ENCODE measurements around the gene LAMA4.

LAMA4 gene

DNA sequence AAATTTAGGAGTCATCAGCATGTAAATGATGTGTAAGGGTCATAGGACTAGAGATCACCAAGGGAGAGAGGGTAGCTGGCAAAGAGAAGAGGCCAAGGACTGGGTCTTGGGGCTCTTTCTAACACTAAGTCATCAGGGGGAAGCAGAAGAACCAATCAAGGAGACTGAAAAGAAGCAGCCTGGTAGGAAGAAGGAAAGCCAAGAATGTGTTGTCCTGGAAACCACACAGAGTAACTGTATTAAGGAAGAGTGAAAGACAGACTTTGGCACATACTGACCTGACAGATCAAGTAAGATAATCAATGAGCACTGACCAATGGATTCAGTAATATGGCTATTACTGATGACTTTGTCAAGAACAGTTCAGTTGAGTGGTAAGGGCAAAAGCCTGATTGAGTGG lies 42.3 kb upstream of the LAMA4 start:
- H3K4me3 ChIP-seq (ENCODE audit: low read depth, low read length): no peak overlapping the region
- TF ChIP-seq, protein P1, sequence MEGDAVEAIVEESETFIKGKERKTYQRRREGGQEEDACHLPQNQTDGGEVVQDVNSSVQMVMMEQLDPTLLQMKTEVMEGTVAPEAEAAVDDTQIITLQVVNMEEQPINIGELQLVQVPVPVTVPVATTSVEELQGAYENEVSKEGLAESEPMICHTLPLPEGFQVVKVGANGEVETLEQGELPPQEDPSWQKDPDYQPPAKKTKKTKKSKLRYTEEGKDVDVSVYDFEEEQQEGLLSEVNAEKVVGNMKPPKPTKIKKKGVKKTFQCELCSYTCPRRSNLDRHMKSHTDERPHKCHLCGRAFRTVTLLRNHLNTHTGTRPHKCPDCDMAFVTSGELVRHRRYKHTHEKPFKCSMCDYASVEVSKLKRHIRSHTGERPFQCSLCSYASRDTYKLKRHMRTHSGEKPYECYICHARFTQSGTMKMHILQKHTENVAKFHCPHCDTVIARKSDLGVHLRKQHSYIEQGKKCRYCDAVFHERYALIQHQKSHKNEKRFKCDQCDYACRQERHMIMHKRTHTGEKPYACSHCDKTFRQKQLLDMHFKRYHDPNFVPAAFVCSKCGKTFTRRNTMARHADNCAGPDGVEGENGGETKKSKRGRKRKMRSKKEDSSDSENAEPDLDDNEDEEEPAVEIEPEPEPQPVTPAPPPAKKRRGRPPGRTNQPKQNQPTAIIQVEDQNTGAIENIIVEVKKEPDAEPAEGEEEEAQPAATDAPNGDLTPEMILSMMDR (IDR thresholded peaks at IDR 0.05; ENCODE audit: borderline replicate concordance, insufficient read depth, low read depth, low read length): no peak

DNA sequence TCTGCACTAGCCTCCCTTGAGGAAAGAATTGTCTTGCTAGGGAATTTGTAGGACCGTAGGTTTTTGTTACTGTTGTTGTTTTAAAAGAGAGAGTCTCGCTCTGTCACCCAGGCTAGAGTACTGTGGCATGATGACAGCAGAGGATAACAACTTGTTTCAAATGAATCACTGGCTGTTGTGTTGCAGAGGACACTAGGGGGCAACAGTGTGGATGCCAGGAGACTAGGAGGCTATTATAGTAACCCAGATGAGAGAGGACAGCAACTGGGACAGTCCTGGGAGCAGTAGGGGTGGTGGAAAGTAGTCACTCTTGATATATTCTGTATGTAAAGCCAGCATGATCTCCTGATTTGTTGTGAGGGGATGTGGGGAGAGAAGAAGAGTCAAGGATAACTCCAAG lies 41.8 kb upstream of the LAMA4 start:
- H3K4me3 ChIP-seq (ENCODE audit: low read depth, low read length): no peak overlapping the region
- TF ChIP-seq, protein P1 (IDR thresholded peaks at IDR 0.05; ENCODE audit: borderline replicate concordance, insufficient read depth, low read depth, low read length): peak; percentile 36; the same call in 1 of the 2 replicates

DNA sequence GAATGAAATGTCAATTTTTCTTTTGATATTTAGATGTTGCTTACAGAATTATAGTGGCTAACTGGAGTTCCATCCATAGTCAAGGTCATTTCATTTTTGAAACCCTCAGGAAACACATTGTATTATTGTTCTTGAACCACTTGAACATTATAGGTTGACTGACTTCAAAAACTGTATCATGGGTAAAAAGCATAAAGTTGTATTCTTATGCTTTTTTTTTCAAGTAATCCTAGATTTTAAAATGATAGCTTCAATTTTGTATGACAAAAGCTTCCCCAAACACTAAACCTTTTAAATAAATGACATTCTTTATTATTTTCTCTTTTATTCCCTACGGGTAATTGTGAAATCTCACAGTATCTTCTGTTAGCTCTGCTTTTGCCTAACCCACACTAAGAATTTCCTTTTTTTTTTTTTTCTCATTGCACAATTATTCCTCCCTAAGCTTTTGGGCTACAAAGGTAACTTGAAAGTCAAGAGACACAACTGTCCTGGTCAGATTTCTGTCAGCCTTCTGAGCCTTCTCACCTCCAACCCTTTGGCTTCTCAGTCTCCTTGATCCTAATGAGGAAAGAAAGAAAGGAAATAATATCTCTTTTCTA lies 36.9 kb upstream of the LAMA4 start:
- H3K4me3 ChIP-seq (ENCODE audit: low read depth, low read length): no peak overlapping the region
- TF ChIP-seq, protein P1 (IDR thresholded peaks at IDR 0.05; ENCODE audit: borderline replicate concordance, insufficient read depth, low read depth, low read length): no peak

DNA sequence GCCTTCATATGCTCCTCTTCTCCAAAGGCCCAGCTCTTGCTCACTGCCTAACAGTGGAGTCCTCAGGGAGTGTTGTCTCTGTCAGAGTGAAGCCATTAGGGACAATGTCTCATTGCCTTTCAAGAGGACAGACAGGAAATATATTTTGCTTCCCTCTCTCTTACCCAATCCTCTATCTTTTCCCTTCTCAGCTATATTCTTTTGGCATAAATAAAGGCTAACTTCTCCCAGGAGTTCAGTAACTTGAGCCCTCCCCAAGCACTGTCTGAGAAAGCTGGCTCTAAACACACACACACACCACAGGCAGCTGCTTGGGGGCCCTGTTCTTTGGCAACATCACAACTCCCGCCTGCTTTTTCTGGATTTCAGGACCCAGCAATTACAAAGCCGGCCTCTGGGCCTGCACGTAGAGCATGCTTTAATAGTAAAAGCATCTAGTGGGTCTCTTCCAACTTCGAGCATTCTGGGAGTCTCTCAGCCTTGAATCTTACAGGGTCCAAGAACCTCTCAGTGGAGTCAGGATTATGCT lies 34.7 kb upstream of the LAMA4 start:
- H3K4me3 ChIP-seq (ENCODE audit: low read depth, low read length): no peak overlapping the region
- TF ChIP-seq, protein P1 (IDR thresholded peaks at IDR 0.05; ENCODE audit: borderline replicate concordance, insufficient read depth, low read depth, low read length): no peak

DNA sequence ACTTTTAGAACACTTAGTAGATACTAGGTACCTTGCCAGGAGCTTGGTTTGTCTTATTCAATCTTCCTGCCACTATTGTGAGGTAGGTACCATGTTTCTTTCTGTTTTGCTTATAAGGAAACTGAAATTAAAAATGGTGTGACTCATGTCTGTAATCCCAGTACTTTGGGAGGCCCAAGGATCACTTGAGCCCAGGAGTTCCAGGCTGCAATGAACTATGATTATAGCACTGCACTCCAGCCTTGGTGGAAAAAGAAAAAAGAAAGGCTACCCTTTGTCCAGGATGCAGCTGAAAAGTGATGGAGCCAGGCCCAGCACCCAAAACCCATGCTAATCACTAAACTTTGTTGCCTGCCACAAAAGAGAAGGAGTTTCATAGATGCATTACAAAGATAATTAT lies 34.1 kb upstream of the LAMA4 start:
- TF ChIP-seq, protein P1 (IDR thresholded peaks at IDR 0.05; ENCODE audit: borderline replicate concordance, insufficient read depth, low read depth, low read length): no peak
- H3K4me3 ChIP-seq (ENCODE audit: low read depth, low read length): no peak overlapping the region

DNA sequence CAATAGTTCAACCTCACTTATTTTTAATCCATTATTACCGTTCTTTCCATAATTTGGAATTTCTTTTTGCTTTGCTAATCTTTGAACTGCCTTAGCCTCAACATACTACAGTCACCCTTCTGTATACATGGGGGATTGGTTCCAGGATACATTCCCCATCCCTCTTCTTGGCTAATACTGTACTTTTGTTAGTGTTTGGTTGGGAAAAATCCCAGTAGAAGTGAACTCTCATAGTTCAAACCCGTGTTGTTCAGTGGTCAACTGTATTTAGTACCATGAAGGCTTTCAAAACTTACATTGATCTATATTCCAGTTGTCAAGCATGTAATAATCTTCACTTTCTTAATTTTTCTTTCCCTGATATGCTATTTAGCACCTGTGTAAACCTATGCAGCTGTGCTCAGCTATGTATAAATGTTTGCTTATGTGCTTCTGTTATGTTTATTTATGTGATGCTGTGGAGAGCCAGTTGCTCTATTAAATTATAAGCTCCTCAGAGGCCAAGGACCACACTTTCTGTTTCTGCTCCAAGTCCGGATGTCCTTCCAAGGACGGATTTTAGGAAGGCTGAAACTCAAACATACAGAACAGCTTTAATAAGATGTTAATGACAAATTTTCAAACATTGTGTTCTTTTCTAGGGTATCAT lies 33.3 kb upstream of the LAMA4 start:
- no peak overlapping the region for H3K4me3 ChIP-seq (ENCODE audit: low read depth, low read length)
- TF ChIP-seq, protein P1 (IDR thresholded peaks at IDR 0.05; ENCODE audit: borderline replicate concordance, insufficient read depth, low read depth, low read length): no peak

All from GM12875 (cell line).